Neural progenitor cell (in vitro differentiated cells): Measurements from ENCODE around the gene HIGD1A.

ENCODE experiments used
- CTCF ChIP-seq: fragments of 200-600 bp; sonication (generic); IDR thresholded peaks from 2 replicates; pipeline ENCODE4 v1.5.1; 2017; ENCODE audit warnings: antibody characterized with exemption, mild to moderate bottlenecking
- EZH2 ChIP-seq: fragments of 200-600 bp; sonication (generic); IDR thresholded peaks from 2 replicates; pipeline ENCODE4 v1.6.1; 2017; ENCODE audit warnings: antibody characterized with exemption, mild to moderate bottlenecking, moderate library complexity

GRCh38 chr3:42800251-42800650, 4.0 kb downstream of the HIGD1A start:
- TF ChIP-seq CTCF (no peak), EZH2 (no peak)
